Lower lobe of right lung (tissue), 2 donors: ENCODE data around the gene LARP1. TPM values are rescaled to one million over a fixed set of nuclear protein-coding genes. Genes with fewer than 3 reads are reported as not detected.

Experiments used
- ATAC-seq, 2 donors: fragments of 200-7000 bp; cut with Tn5 transposase; one replicate each; pipeline ENCODE4 v1.9.1; 2020 to 2022; ENCODE audit warnings: mild to moderate bottlenecking in 2 of 2, moderate library complexity in 2 of 2
- DNase-seq: peaks from one replicate; pipeline ENCODE4 v3.0.0-alpha.2; 2020
- H3K27ac ChIP-seq: fragments of 200-600 bp; one replicate; pipeline ENCODE4 v1.8.0; 2022
- H3K27me3 ChIP-seq: fragments of 200-600 bp; one replicate; pipeline ENCODE4 v1.8.0; 2022; ENCODE audit warnings: low read depth
- H3K36me3 ChIP-seq: fragments of 200-600 bp; one replicate; pipeline ENCODE4 v1.8.0; 2022; ENCODE audit warnings: mild to moderate bottlenecking
- H3K4me1 ChIP-seq: fragments of 200-600 bp; one replicate; pipeline ENCODE4 v1.8.0; 2022
- H3K4me3 ChIP-seq: fragments of 200-600 bp; one replicate; pipeline ENCODE4 v1.8.0; 2022; ENCODE audit warnings: mild to moderate bottlenecking
- H3K9me3 ChIP-seq: fragments of 200-600 bp; one replicate; pipeline ENCODE4 v1.8.0; 2022
- CTCF ChIP-seq: fragments of 200-600 bp; IDR thresholded peaks from one replicate; pipeline ENCODE4 v1.8.0; 2022; ENCODE audit warnings: antibody characterized with exemption, mild to moderate bottlenecking
- intact Hi-C: fragments of 100-400 bp; cut with DNase I; formaldehyde crosslinking; loops from one replicate; pipeline ENCODE4 v1.11.0; 2022
- total RNA-seq: library from RNA; stranded (reverse); fragmentation: NEBNext Ultra II Directional; extraction: Animal tissue kit (Norgen Biotek cat#: 25700); gene quantifications from one replicate; pipeline ENCODE4 v1.2.1, GENCODE V29; 2021
- donor health status: DM: no; HTN: yes; CAD: no; lungs with severe emphysema.

LARP1 gene
- total RNA-seq, 1 donor from 2014 or later: 143 TPM

GRCh38 chr5:154721481-154722058 lies 33.6 kb upstream of the LARP1 start:
- Histone ChIP-seq H3K4me1 (no peaks in the 10 kb centered on the region), H3K27ac (no peak overlapping the region), H3K36me3 (no peaks in the 10 kb centered on the region), H3K9me3 (no peaks in the 10 kb centered on the region), H3K27me3 (no peaks in the 10 kb centered on the region), H3K4me3 (no peak overlapping the region)
- intact Hi-C loops: no loop called here
- no peak for TF ChIP-seq CTCF
- no peak for DNase-seq
- no peak for ATAC-seq

GRCh38 chr5:154722097-154722496 lies 33.1 kb upstream of the LARP1 start:
- H3K27ac ChIP-seq: no peak overlapping the region
- intact Hi-C loops: no loop called here
- no peaks in the 10 kb centered on the region for H3K4me1 ChIP-seq
- no peak for ATAC-seq
- DNase-seq: no peak
- H3K27me3 ChIP-seq: no peaks in the 10 kb centered on the region
- no peaks in the 10 kb centered on the region for H3K9me3 ChIP-seq
- H3K4me3 ChIP-seq: no peak overlapping the region
- no peak for TF ChIP-seq CTCF
- no peaks in the 10 kb centered on the region for H3K36me3 ChIP-seq

GRCh38 chr5:154722936-154723335 lies 32.2 kb upstream of the LARP1 start:
- no peak overlapping the region for H3K4me3 ChIP-seq
- H3K9me3 ChIP-seq: no peaks in the 10 kb centered on the region
- ATAC-seq (no peak), DNase-seq (no peak)
- no peaks in the 10 kb centered on the region for H3K36me3 ChIP-seq
- TF ChIP-seq CTCF: no peak
- intact Hi-C loops: no loop called here
- no peaks in the 10 kb centered on the region for H3K27me3 ChIP-seq
- H3K27ac ChIP-seq: no peak overlapping the region
- no peaks in the 10 kb centered on the region for H3K4me1 ChIP-seq

GRCh38 chr5:154723740-154724505 lies 31.3 kb upstream of the LARP1 start:
- no peaks in the 10 kb centered on the region for H3K36me3 ChIP-seq
- no peak for DNase-seq
- intact Hi-C loops: no loop called here
- no peaks in the 10 kb centered on the region for H3K9me3 ChIP-seq
- no peak for ATAC-seq
- no peaks in the 10 kb centered on the region for H3K4me1 ChIP-seq
- H3K27me3 ChIP-seq: no peaks in the 10 kb centered on the region
- H3K4me3 ChIP-seq: no peak overlapping the region
- TF ChIP-seq CTCF: no peak
- H3K27ac ChIP-seq: no peak overlapping the region

- ATAC-seq (no peak), DNase-seq (no peak)
- Histone ChIP-seq H3K36me3 (no peaks in the 10 kb centered on the region), H3K4me3 (no peak overlapping the region), H3K4me1 (no peaks in the 10 kb centered on the region), H3K27ac (no peak overlapping the region), H3K27me3 (no peaks in the 10 kb centered on the region), H3K9me3 (no peaks in the 10 kb centered on the region)
- TF ChIP-seq CTCF: no peak
- intact Hi-C loops: no loop called here
Measured at GRCh38 chr5:154727361-154727760, 27.8 kb upstream of the LARP1 start.
